ENCODE measurements around the gene FBLN2.

FBLN2 gene

GRCh38 chr3:13529196-13530112 is 19.5 kb upstream of the FBLN2 start:
- intact Hi-C loops (cut with DNase I) = no loop called here
- peak in 3 of 10 donors; percentile 36 to 51 (median 46) for DNase-seq

- DNase-seq = peak in 2 of 10 donors; percentile 21 to 25
- intact Hi-C loops (cut with DNase I) = no loop called here
These were observed 18.5 kb upstream of the FBLN2 start for GRCh38 chr3:13530241-13531009.

- intact Hi-C loops (cut with DNase I) = no loop called here
- peak in 3 of 10 donors; percentile 28 to 57 (median 49) for DNase-seq
These were observed 16.8 kb upstream of the FBLN2 start for GRCh38 chr3:13532085-13532484.

- intact Hi-C loops (cut with DNase I) = no loop called here
- DNase-seq = peak in 3 of 10 donors; percentile 17 to 45 (median 43)
These were observed 16.3 kb upstream of the FBLN2 start for GRCh38 chr3:13532631-13533030.

DNA sequence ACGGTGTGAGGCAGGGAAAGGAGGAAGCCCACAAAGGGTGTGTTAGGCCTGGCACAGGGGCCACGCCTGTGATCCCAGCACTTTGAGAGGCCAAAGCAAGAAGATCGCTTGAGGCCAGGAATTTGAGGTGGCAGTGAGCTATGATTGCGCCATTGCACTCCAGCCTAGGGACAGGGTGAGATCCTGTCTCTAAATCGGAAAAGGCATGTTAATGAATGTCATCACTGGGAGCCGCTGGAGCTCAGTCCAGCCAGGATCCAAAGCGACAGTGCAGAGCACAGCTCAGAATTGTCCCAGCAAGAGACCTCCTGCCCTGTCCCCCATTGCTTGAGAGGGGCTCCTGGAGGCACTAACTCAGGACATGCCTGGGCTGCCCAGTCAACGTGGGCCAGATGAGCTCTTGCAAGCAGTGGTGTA is 15.0 kb upstream of the FBLN2 start:
- intact Hi-C loops (cut with DNase I) = no loop called here
- peak in 3 of 10 donors; percentile 20 to 73 (median 27) for DNase-seq

- peak in 2 of 10 donors; percentile 73 to 82 for DNase-seq
- intact Hi-C loops (cut with DNase I) = no loop called here
These were observed 13.4 kb upstream of the FBLN2 start for GRCh38 chr3:13535526-13535875.

GRCh38 chr3:13535905-13536304 is 13.0 kb upstream of the FBLN2 start:
- peak; percentile 28 to 90 (median 44) for DNase-seq

DNA sequence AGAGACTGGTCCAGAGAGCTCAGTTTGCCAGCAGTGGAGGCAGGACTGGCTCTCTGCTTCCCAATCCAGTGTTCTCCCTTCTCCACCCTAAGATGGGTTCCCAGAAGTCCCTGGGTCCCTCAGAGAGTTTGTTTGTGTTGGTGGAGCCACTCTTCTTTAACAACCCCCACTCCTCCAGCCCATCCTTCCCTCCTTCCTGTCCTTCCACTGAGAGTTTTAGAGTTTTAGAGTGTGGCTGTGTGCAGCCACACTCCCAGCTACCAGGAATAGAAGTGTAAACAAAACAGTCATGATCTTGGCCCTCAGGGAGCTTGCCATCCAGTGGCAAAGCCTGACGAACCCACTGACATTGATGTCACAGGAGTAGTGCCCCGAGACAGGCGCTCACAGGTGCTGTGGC is 12.5 kb upstream of the FBLN2 start:
- DNase-seq = peak in 2 of 10 donors; percentile 6 to 42

More at GRCh38 chr3:13535905-13536304, 13.0 kb upstream of the FBLN2 start:
- intact Hi-C loops (cut with DNase I) = no loop called here

GRCh38 chr3:13536832-13537231 is 12.1 kb upstream of the FBLN2 start:
- peak in 3 of 10 donors; percentile 32 to 62 (median 55) for DNase-seq
- intact Hi-C loops (cut with DNase I) = no loop called here

More for the DNA sequence above, 12.5 kb upstream of the FBLN2 start:
- intact Hi-C loops (cut with DNase I) = no loop called here

GRCh38 chr3:13537244-13537908 is 11.5 kb upstream of the FBLN2 start:
- peak in 3 of 10 donors; percentile 21 to 80 (median 67) for DNase-seq
- intact Hi-C loops (cut with DNase I) = no loop called here

DNA sequence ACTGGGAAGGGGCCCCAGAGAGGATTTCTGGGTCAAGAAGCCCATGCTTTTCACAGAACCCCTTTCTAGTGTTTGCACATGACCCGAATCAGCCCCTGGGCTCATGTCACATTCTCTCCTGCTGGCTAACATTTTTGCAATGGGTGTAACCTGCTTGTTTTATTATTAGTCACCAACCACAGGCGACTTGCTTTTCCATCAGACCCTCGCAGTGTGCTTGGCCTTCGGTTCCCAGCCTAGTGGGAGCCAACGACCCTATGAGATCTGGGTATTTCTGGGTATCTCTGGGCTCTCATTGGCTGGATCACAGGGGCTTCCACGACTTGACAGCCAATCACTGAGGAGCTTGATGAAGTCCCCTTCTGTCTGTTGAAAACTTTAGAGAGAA is 11.0 kb upstream of the FBLN2 start:
- intact Hi-C loops (cut with DNase I) = no loop called here
- peak in 1 of 10 donors; percentile 8 for DNase-seq

GRCh38 chr3:13538520-13539291 is 10.2 kb upstream of the FBLN2 start:
- intact Hi-C loops (cut with DNase I) = no loop called here
- DNase-seq = peak in 3 of 10 donors; percentile 33 to 49 (median 46)

- intact Hi-C loops (cut with DNase I) = no loop called here
These were observed 9.7 kb upstream of the FBLN2 start for GRCh38 chr3:13539292-13539638.

DNA sequence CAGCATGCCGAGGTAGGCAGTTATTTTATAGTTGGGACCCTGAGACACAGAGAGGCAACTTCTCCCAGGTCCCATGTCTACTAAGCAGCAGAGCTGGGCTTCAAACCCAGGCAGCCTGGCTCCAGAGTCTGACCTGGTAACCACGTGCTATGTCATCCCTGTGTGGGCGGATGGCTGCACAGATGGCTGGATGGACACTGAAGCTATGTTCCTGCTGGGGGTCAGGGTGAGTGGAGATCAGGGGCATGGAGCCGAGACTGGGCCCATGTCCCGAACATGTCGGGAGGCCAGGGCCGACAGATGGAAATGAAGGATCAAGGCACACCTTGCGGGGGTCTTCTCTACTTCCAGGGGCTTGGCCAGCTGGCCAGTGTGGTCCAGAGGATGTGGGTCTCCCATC is 9.3 kb upstream of the FBLN2 start:
- intact Hi-C loops (cut with DNase I) = no loop called here
- peak in 3 of 10 donors; percentile 46 to 73 (median 56) for DNase-seq

More at GRCh38 chr3:13539292-13539638, 9.7 kb upstream of the FBLN2 start:
- peak in 1 of 10 donors; percentile 56 for DNase-seq

- DNase-seq = peak in 3 of 10 donors; percentile 31 to 65 (median 61)
These were observed 8.5 kb upstream of the FBLN2 start for GRCh38 chr3:13540297-13540995.

DNA sequence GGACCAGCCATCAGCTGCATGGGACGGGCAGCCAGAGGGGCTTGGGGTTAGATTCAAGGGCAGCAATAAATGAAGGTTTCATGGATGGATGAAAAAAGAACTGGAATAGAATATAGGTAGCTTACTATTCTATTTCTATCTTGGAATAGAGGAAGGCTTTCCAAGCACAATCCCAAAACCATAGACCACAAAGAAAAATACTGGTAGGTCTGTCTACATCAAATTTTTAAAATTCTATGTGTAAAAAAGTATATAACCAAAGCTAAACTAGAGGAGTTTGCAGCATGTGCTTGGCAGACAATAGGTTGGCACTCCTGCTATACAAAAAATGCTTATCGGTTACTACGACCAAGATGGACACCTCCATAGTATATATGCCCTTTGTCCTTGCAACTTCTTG is 7.2 kb upstream of the FBLN2 start:
- DNase-seq = peak in 1 of 10 donors; percentile 8
- intact Hi-C loops (cut with DNase I) = no loop called here

More at GRCh38 chr3:13540297-13540995, 8.5 kb upstream of the FBLN2 start:
- intact Hi-C loops (cut with DNase I) = no loop called here

GRCh38 chr3:13542142-13542541 is 6.8 kb upstream of the FBLN2 start:
- DNase-seq = no peak
- intact Hi-C loops (cut with DNase I) = no loop called here

DNA sequence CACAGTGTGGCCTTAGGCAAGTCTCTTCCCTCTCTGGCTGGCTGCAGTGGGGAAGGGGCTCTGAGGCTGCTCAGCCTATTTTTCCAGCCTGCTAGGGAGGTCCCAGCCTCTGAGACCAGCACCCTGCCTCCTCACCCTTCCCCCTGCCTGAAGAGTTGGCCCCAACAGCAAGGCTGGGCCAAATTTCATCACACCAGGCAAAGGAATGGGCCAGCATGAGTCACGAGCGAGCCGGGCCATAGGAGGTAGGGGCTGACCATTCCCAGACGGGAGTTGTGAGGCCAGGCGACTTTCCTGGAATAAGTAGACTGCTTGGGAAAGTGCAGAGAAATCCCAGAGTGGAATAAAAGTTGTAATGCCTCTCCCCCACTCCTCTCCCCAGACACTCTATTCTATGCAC is 5.7 kb upstream of the FBLN2 start:
- peak in 2 of 10 donors; percentile 22 to 51 for DNase-seq
- intact Hi-C loops (cut with DNase I) = no loop called here

DNA sequence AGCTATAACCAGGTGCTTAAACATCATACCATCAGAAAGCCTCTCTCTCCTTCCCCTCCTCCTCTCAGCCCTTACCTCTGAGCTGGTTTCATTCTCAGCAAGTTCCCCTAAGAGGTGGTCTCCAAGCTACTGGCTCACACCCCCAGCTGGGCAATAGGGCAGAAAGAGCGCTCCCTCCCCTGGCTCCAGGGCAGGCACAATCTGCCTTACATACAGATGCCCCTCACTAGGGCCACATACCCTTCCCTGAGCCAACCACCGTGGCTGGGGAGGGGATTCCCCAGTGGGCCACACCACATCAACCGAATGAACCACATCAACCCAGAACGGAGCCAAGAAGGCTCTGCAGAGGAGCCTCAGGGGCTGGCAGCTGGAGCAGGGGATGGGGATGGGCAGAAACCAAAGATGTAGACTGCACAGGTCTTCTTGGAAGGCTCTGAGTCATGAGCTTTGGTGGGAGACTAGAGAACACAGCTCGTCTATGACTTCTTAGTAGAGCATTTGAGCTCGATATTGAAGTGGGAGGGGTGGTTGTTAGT is 4.6 kb upstream of the FBLN2 start:
- peak in 2 of 10 donors; percentile 41 to 49 for DNase-seq
- intact Hi-C loops (cut with DNase I) = no loop called here
